K562 (cell line): ENCODE measurements around the gene TCAP. TPM values are rescaled to one million over a fixed set of nuclear protein-coding genes. Genes with fewer than 3 reads are reported as not detected.

ENCODE experiments used
- ATF7 ChIP-seq: fragments of 450-650 bp; IDR thresholded peaks from 2 replicates; pipeline ENCODE4 v1.7.1; 2014; ENCODE audit warnings: mild to moderate bottlenecking, moderate library complexity
- CTCF ChIP-seq, 3 experiments: IDR thresholded peaks in 2 of 3; conservative IDR thresholded peaks in 1 of 3; 2 replicates each; pipeline ENCODE4 v1.5.1; 2011 to 2012; ENCODE audit warnings: low read length in 3 of 3, mild to moderate bottlenecking in 3 of 3, control low read depth in 2 of 3, improper control_type of control experiment in 1 of 3, inconsistent platforms in 1 of 3, low read depth in 1 of 3, mixed read lengths in 1 of 3, moderate library complexity in 1 of 3; ENCODE audit not compliant: insufficient read depth in 2 of 3
- ETV6 ChIP-seq, 3 experiments: fragments of 150-350 bp in 1 of 3; sonication (generic) in 1 of 3; formaldehyde crosslinking in 1 of 3; IDR thresholded peaks; 2 replicates each; pipeline versions ENCODE4 v1.6.1 to v1.8.0; 2014 to 2022; ENCODE audit warnings: borderline replicate concordance in 2 of 3, low read depth in 2 of 3, antibody characterized with exemption in 1 of 3, low read length in 1 of 3, mild to moderate bottlenecking in 1 of 3, missing genetic modification reagents in 1 of 3
- HEY1 ChIP-seq: fragments of 250-450 bp; sonication (Bioruptor Pico); IDR thresholded peaks from 2 replicates; pipeline ENCODE4 v1.5.0; 2020; ENCODE audit warnings: mild to moderate bottlenecking, moderate library complexity, borderline replicate concordance
- L3MBTL2 ChIP-seq: fragments of 450-650 bp; IDR thresholded peaks from 2 replicates; pipeline ENCODE4 v1.6.1; 2016; ENCODE audit warnings: mild to moderate bottlenecking, moderate library complexity
- MCM2 ChIP-seq: fragments of 450-650 bp; IDR thresholded peaks from 2 replicates; pipeline ENCODE4 v1.6.1; 2017; ENCODE audit warnings: low read depth, mild to moderate bottlenecking
- MNT ChIP-seq, 2 experiments: fragments of 450-650 bp; conservative IDR thresholded peaks; 2 replicates each; pipeline ENCODE4 v1.6.1; 2017; ENCODE audit warnings: mild to moderate bottlenecking in 2 of 2, moderate library complexity in 2 of 2
- PCBP2 ChIP-seq: fragments of 200-400 bp; formaldehyde crosslinking; IDR thresholded peaks from 2 replicates; pipeline ENCODE4 v1.6.1; 2018; ENCODE audit warnings: low read length, low read depth, mild to moderate bottlenecking, moderate library complexity; ENCODE audit not compliant: poor library complexity, severe bottlenecking
- TRIM28 ChIP-seq: fragments of 450-650 bp; IDR thresholded peaks from 2 replicates; pipeline ENCODE4 v1.6.1; 2017
- TSC22D4 ChIP-seq: fragments of 450-650 bp; IDR thresholded peaks from 2 replicates; pipeline ENCODE4 v1.6.1; 2016; ENCODE audit warnings: missing genetic modification characterization, missing biosample characterization, control low read depth
- ZNF592 ChIP-seq: fragments of 450-650 bp; IDR thresholded peaks from 2 replicates; pipeline ENCODE4 v1.6.1; 2017; ENCODE audit warnings: antibody characterized with exemption, mild to moderate bottlenecking
- ZNF699 ChIP-seq: fragments of 250-450 bp; sonication (Bioruptor Pico); IDR thresholded peaks from 2 replicates; pipeline ENCODE4 v1.8.0; 2021; ENCODE audit warnings: mild to moderate bottlenecking, moderate library complexity; ENCODE audit not compliant: insufficient replicate concordance
- polyA plus RNA-seq, 8 experiments: library from polyadenylated mRNA; depleted of rRNA in 4 of 8; stranded (reverse) in 5 of 8; unstranded in 3 of 8; fragments of >200 nt; fragmentation: Nextera tagmentation in 2 of 8; fragmentation: Illumina TruSeq in 1 of 8; extraction: Ambion mirVana in 2 of 8; extraction: Trizol in 1 of 8; gene quantifications; 2 replicates each; pipeline versions ENCODE4 v1.2.1 to v1.2.3, GENCODE V29; 2011 to 2014; ENCODE audit warnings: inconsistent platforms in 1 of 8, missing spikeins in 1 of 8
- total RNA-seq, 7 experiments: library from RNA; depleted of rRNA in 6 of 7; stranded (reverse); fragments of >200 nt in 6 of 7; fragmentation: Illumina TruSeq in 2 of 7; extraction: Trizol in 2 of 7; gene quantifications; 2 replicates each; pipeline versions ENCODE4 v1.2.1 to v1.2.3, GENCODE V29; 2011 to 2021; ENCODE audit warnings: low replicate concordance in 1 of 7
- TF ChIP-seq, protein P1 (sequence below): sonication (generic); formaldehyde crosslinking; IDR thresholded peaks from 2 replicates; pipeline ENCODE4 v1.5.0; 2020; ENCODE audit warnings: missing genetic modification reagents

TCAP gene
- total and polyA plus RNA-seq, 9 of the 15 experiments (the other 6 are each of a cell fraction or from before 2014, with no cell fraction given): 0.33 to 1.4 (median 0.82) TPM; not detected in 2

GRCh38 chr17:39663688-39664580 lies 1.2 kb upstream of the TCAP start (continued):
- TF ChIP-seq ZNF592 (0 out of 2 replicates have a peak, but pooled peaks have one; percentile 35), MNT (conservative IDR thresholded peaks at IDR 0.05) (peak in 1 of 2 experiments; percentile 58; a peak in 3 of 4 replicates), ATF7 (0 out of 2 replicates have a peak, but pooled peaks have one; percentile 18), MCM2 (no peak), ETV6 (IDR thresholded peaks at IDR 0.05; ENCODE audit: borderline replicate concordance in 1 of 2, low read depth in 2 of 2, low read length in 1 of 2) (no peak), ETV6 (CRISPR knock-in tag; IDR thresholded peaks at IDR 0.05; ENCODE audit: borderline replicate concordance) (no peak), L3MBTL2 (no peak), ZNF699 (CRISPR knock-in tag) (no peak), HEY1 (CRISPR knock-in tag) (no peak), TSC22D4 (no peak), TRIM28 (0 out of 2 replicates have a peak, but pooled peaks have one; percentile 48), CTCF (IDR thresholded peaks at IDR 0.05 in 2 of 3, conservative IDR thresholded peaks at IDR 0.05 in 1 of 3; ENCODE audit: insufficient read depth in 2 of 3, low read depth in 1 of 3, low read length in 3 of 3) (0 out of 6 replicates have a peak, but pooled peaks of 1 of the 3 experiments have one; percentile 0), PCBP2 (no peak)
- TF ChIP-seq, protein P1, sequence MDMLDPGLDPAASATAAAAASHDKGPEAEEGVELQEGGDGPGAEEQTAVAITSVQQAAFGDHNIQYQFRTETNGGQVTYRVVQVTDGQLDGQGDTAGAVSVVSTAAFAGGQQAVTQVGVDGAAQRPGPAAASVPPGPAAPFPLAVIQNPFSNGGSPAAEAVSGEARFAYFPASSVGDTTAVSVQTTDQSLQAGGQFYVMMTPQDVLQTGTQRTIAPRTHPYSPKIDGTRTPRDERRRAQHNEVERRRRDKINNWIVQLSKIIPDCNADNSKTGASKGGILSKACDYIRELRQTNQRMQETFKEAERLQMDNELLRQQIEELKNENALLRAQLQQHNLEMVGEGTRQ (CRISPR knock-in tag): peak; percentile 32; the same call in 1 of the 2 replicates
